ENCODE results near the gene METTL9. TPM values are rescaled to one million over a fixed set of nuclear protein-coding genes. Genes with fewer than 3 reads are reported as not detected.

Gene METTL9
- total RNA-seq, 1 experiment from 2014 or later = 41.4 TPM

- Histone ChIP-seq H3K36me3 (ENCODE audit: control insufficient read depth in 1 of 2, insufficient read depth in 2 of 2, low read length in 2 of 2) (no peaks in the 10 kb centered on the region), H3K27me3 (ENCODE audit: insufficient read depth, low read length) (no peaks in the 10 kb centered on the region), H3K4me3 (replicated peaks in 1 of 2; ENCODE audit: low read depth in 1 of 2, low read length in 2 of 2) (no peak overlapping the region), H3K79me2 (ENCODE audit: insufficient read depth, low read length) (peaks cover 39% of the 10 kb centered on the region), H3K27ac (ENCODE audit: low read depth, low read length) (no peak overlapping the region), H2AFZ (ENCODE audit: low read depth, low read length, poor library complexity, severe bottlenecking) (no peak overlapping the region), H3K9me2 (ENCODE audit: insufficient read depth) (no peaks in the 10 kb centered on the region), H3K4me1 (ENCODE audit: control insufficient read depth in 1 of 2, insufficient read depth in 2 of 2, low read length in 2 of 2) (no peaks in the 10 kb centered on the region), H3K4me2 (ENCODE audit: low read length) (no peak overlapping the region), H3K9me3 (ENCODE audit: control insufficient read depth in 1 of 2, insufficient read depth in 1 of 2, low read depth in 1 of 2, low read length in 2 of 2) (no peaks in the 10 kb centered on the region), H4K20me1 (ENCODE audit: insufficient read depth) (no peaks in the 10 kb centered on the region), H3K9ac (ENCODE audit: low read length) (no peak overlapping the region)
- ATAC-seq (no peak), DNase-seq (ENCODE audit: low read depth, low spot score) (no peak)
- TF ChIP-seq ZNF274 (IDR thresholded peaks at IDR 0.05; ENCODE audit: low read depth, low read length) = no peak
- TF ChIP-seq SRF (IDR thresholded peaks at IDR 0.05; ENCODE audit: low read depth) = no peak
- TF ChIP-seq, protein P1, sequence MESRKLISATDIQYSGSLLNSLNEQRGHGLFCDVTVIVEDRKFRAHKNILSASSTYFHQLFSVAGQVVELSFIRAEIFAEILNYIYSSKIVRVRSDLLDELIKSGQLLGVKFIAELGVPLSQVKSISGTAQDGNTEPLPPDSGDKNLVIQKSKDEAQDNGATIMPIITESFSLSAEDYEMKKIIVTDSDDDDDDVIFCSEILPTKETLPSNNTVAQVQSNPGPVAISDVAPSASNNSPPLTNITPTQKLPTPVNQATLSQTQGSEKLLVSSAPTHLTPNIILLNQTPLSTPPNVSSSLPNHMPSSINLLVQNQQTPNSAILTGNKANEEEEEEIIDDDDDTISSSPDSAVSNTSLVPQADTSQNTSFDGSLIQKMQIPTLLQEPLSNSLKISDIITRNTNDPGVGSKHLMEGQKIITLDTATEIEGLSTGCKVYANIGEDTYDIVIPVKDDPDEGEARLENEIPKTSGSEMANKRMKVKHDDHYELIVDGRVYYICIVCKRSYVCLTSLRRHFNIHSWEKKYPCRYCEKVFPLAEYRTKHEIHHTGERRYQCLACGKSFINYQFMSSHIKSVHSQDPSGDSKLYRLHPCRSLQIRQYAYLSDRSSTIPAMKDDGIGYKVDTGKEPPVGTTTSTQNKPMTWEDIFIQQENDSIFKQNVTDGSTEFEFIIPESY (IDR thresholded peaks at IDR 0.05; ENCODE audit: extremely low read depth, insufficient replicate concordance, low read length) = no peak
- TF ChIP-seq ZFX (IDR thresholded peaks at IDR 0.05) = no peak
- TF ChIP-seq, protein P2, sequence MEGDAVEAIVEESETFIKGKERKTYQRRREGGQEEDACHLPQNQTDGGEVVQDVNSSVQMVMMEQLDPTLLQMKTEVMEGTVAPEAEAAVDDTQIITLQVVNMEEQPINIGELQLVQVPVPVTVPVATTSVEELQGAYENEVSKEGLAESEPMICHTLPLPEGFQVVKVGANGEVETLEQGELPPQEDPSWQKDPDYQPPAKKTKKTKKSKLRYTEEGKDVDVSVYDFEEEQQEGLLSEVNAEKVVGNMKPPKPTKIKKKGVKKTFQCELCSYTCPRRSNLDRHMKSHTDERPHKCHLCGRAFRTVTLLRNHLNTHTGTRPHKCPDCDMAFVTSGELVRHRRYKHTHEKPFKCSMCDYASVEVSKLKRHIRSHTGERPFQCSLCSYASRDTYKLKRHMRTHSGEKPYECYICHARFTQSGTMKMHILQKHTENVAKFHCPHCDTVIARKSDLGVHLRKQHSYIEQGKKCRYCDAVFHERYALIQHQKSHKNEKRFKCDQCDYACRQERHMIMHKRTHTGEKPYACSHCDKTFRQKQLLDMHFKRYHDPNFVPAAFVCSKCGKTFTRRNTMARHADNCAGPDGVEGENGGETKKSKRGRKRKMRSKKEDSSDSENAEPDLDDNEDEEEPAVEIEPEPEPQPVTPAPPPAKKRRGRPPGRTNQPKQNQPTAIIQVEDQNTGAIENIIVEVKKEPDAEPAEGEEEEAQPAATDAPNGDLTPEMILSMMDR (IDR thresholded peaks at IDR 0.05 in 2 of 3, conservative IDR thresholded peaks at IDR 0.05 in 1 of 3; ENCODE audit: borderline replicate concordance in 1 of 3, insufficient read depth in 1 of 3, low read depth in 2 of 3, low read length in 2 of 3) = no peak
- TF ChIP-seq POLR2AphosphoS5 (IDR thresholded peaks at IDR 0.05; ENCODE audit: low read depth, low read length) = no peak
- TF ChIP-seq TCF7L2 (IDR thresholded peaks at IDR 0.05; ENCODE audit: borderline replicate concordance, extremely low read depth, insufficient read depth, insufficient read length) = no peak
- TF ChIP-seq RAD21 (IDR thresholded peaks at IDR 0.05; ENCODE audit: low read depth) = no peak
- no peak for TF ChIP-seq SIN3A (IDR thresholded peaks at IDR 0.05; ENCODE audit: low read depth)
- no peak for TF ChIP-seq POLR2A (IDR thresholded peaks at IDR 0.05; ENCODE audit: borderline replicate concordance, extremely low read depth, insufficient read depth, insufficient read length)
- TF ChIP-seq ATF3 (IDR thresholded peaks at IDR 0.05) = no peak
- no peak for TF ChIP-seq ELF1 (IDR thresholded peaks at IDR 0.05; ENCODE audit: borderline replicate concordance, low read depth)
- TF ChIP-seq CBX3 (IDR thresholded peaks at IDR 0.05; ENCODE audit: low read depth) = no peak
- no peak for TF ChIP-seq EZH2 (IDR thresholded peaks at IDR 0.05)
- TF ChIP-seq, protein P3, sequence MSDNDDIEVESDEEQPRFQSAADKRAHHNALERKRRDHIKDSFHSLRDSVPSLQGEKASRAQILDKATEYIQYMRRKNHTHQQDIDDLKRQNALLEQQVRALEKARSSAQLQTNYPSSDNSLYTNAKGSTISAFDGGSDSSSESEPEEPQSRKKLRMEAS (IDR thresholded peaks at IDR 0.05) = no peak
- RAD21 ChIA-PET (ENCODE audit: low non-redundant PET in 1 of 2, low total read pairs in 2 of 2, uncharacterized antibody in 2 of 2, unreplicated experiment in 2 of 2) = no interaction called here
- intact Hi-C loops (cut with micrococcal nuclease) = no loop called here
- CTCF ChIA-PET = no interaction called here
- POLR2A ChIA-PET = no interaction called here
- BruUV-seq (replicated peaks) = no TSS peak
These were observed 14.0 kb downstream of the METTL9 start for GRCh38 chr16:21613361-21613760.
